ENCODE data around the gene PTPA.

PTPA gene

DNA sequence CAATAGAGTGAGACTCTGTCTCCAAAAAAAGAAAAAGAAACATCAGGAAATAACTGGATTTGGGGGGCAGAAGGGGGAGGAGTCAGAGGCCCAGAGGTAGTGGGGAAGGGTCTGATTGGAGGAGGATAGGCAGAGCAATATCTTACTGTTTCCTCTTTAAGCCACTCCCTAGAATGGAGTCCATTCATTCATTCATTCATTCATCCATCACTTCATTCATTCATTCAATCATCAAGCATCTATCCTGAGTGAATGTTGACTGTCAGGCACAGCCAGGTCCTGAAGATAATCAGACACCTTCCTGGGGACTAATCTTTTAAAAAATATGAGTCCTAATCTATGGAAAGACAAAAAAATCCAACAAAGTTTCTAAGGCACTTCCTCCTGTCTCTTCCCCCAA lies 54.0 kb downstream of the PTPA start:
- Histone ChIP-seq H3K9ac (ENCODE audit: low read length) (no peak overlapping the region), H4K20me1 (ENCODE audit: low read depth, low read length) (no peaks in the 10 kb centered on the region), H2AFZ (ENCODE audit: low read depth, low read length, severe bottlenecking) (no peak overlapping the region), H3K4me2 (ENCODE audit: low read depth, low read length, poor library complexity, severe bottlenecking) (no peak overlapping the region), H3K36me3 (ENCODE audit: low read length) (no peaks in the 10 kb centered on the region), H3F3A (ENCODE audit: insufficient read depth) (no peaks in the 10 kb centered on the region), H3K27me3 (ENCODE audit: low read length) (no peaks in the 10 kb centered on the region), H3K4me3 (ENCODE audit: insufficient read depth, low read length, poor library complexity, severe bottlenecking) (no peak overlapping the region), H3K9me2 (replicated peaks; ENCODE audit: insufficient read depth, low read length) (no peaks in the 10 kb centered on the region), H3K9me3 (ENCODE audit: insufficient read depth, low read length) (no peaks in the 10 kb centered on the region), H3K79me2 (ENCODE audit: insufficient read depth, low read length) (no peaks in the 10 kb centered on the region), H3K27ac (ENCODE audit: low read depth, low read length) (no peak overlapping the region)
- no peak for TF ChIP-seq EZH2phosphoT487 (conservative IDR thresholded peaks at IDR 0.05; ENCODE audit: low read length)
- TF ChIP-seq, protein P1, sequence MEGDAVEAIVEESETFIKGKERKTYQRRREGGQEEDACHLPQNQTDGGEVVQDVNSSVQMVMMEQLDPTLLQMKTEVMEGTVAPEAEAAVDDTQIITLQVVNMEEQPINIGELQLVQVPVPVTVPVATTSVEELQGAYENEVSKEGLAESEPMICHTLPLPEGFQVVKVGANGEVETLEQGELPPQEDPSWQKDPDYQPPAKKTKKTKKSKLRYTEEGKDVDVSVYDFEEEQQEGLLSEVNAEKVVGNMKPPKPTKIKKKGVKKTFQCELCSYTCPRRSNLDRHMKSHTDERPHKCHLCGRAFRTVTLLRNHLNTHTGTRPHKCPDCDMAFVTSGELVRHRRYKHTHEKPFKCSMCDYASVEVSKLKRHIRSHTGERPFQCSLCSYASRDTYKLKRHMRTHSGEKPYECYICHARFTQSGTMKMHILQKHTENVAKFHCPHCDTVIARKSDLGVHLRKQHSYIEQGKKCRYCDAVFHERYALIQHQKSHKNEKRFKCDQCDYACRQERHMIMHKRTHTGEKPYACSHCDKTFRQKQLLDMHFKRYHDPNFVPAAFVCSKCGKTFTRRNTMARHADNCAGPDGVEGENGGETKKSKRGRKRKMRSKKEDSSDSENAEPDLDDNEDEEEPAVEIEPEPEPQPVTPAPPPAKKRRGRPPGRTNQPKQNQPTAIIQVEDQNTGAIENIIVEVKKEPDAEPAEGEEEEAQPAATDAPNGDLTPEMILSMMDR (IDR thresholded peaks at IDR 0.05; ENCODE audit: insufficient read depth, low read length, poor library complexity, severe bottlenecking), result no peak

GRCh38 chr9:129166623-129167557 lies 55.7 kb downstream of the PTPA start:
- H3F3A ChIP-seq (ENCODE audit: insufficient read depth), result no peaks in the 10 kb centered on the region
- H3K9me2 ChIP-seq (replicated peaks; ENCODE audit: insufficient read depth, low read length), result no peaks in the 10 kb centered on the region
- H3K36me3 ChIP-seq (ENCODE audit: low read length), result no peaks in the 10 kb centered on the region
- no peaks in the 10 kb centered on the region for H4K20me1 ChIP-seq (ENCODE audit: low read depth, low read length)
- TF ChIP-seq, protein P1 (IDR thresholded peaks at IDR 0.05; ENCODE audit: insufficient read depth, low read length, poor library complexity, severe bottlenecking), result no peak
- no peak for TF ChIP-seq EZH2phosphoT487 (conservative IDR thresholded peaks at IDR 0.05; ENCODE audit: low read length)
- H3K79me2 ChIP-seq (ENCODE audit: insufficient read depth, low read length), result no peaks in the 10 kb centered on the region
- no peaks in the 10 kb centered on the region for H3K27me3 ChIP-seq (ENCODE audit: low read length)
- H3K4me3 ChIP-seq (ENCODE audit: insufficient read depth, low read length, poor library complexity, severe bottlenecking), result no peak overlapping the region
- no peak overlapping the region for H3K27ac ChIP-seq (ENCODE audit: low read depth, low read length)
- H3K4me2 ChIP-seq (ENCODE audit: low read depth, low read length, poor library complexity, severe bottlenecking), result no peak overlapping the region
- no peak overlapping the region for H3K9ac ChIP-seq (ENCODE audit: low read length)
- H2AFZ ChIP-seq (ENCODE audit: low read depth, low read length, severe bottlenecking), result no peak overlapping the region
- no peaks in the 10 kb centered on the region for H3K9me3 ChIP-seq (ENCODE audit: insufficient read depth, low read length)

DNA sequence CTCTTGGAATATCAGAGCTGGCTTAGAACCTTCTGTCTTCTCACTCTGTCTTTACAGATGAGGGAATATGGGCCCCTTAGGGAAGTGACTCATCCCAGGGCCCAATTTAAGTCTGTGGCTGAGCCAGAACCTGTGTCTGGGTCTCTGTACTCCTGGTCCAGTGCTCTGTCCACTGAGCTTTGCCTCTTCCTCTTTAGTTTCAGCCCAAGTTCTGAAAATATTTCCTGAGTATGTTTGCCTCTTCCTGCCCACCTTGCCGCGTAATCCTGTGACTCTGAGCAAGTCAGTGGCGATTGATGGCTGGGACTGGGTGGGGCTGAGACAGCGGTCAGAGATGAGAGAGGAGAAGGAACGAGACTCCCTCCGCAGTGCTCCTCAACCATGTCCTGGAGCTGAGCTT lies 59.0 kb downstream of the PTPA start:
- H3K27me3 ChIP-seq (ENCODE audit: low read length), result no peaks in the 10 kb centered on the region
- no peaks in the 10 kb centered on the region for H3K36me3 ChIP-seq (ENCODE audit: low read length)
- no peak overlapping the region for H3K9ac ChIP-seq (ENCODE audit: low read length)
- H3K4me2 ChIP-seq (ENCODE audit: low read depth, low read length, poor library complexity, severe bottlenecking), result no peak overlapping the region
- H3F3A ChIP-seq (ENCODE audit: insufficient read depth), result no peaks in the 10 kb centered on the region
- H3K9me2 ChIP-seq (replicated peaks; ENCODE audit: insufficient read depth, low read length), result no peaks in the 10 kb centered on the region
- H3K79me2 ChIP-seq (ENCODE audit: insufficient read depth, low read length), result no peaks in the 10 kb centered on the region
- H4K20me1 ChIP-seq (ENCODE audit: low read depth, low read length), result no peaks in the 10 kb centered on the region
- H2AFZ ChIP-seq (ENCODE audit: low read depth, low read length, severe bottlenecking), result no peak overlapping the region
- TF ChIP-seq, protein P1 (IDR thresholded peaks at IDR 0.05; ENCODE audit: insufficient read depth, low read length, poor library complexity, severe bottlenecking), result no peak
- TF ChIP-seq EZH2phosphoT487 (conservative IDR thresholded peaks at IDR 0.05; ENCODE audit: low read length), result no peak
- H3K27ac ChIP-seq (ENCODE audit: low read depth, low read length), result no peak overlapping the region
- H3K4me3 ChIP-seq (ENCODE audit: insufficient read depth, low read length, poor library complexity, severe bottlenecking), result no peak overlapping the region
- no peaks in the 10 kb centered on the region for H3K9me3 ChIP-seq (ENCODE audit: insufficient read depth, low read length)

Measured in SU-DHL-6 (cell line).